Right renal pelvis (tissue), 4 donors: ENCODE measurements around the gene GATB. TPM values are rescaled to one million over a fixed set of nuclear protein-coding genes. Genes with fewer than 3 reads are reported as not detected.

Experiments
- DNase-seq, 4 donors: peaks; one replicate each; pipeline ENCODE4 v3.0.0-alpha.2; 2013; ENCODE audit warnings: low read depth in 4 of 4, low spot score in 3 of 4, missing footprints in 1 of 4
- polyA plus RNA-seq, 4 donors: library from polyadenylated mRNA; unstranded; fragments of 120-200 nt; gene quantifications; one replicate each; pipeline ENCODE4 v1.2.1, GENCODE V29; 2013; ENCODE audit not compliant: insufficient read length in 4 of 4

The GATB gene
- polyA plus RNA-seq, 4 donors: 31.0 to 35.1 (median 31.4) TPM

DNA sequence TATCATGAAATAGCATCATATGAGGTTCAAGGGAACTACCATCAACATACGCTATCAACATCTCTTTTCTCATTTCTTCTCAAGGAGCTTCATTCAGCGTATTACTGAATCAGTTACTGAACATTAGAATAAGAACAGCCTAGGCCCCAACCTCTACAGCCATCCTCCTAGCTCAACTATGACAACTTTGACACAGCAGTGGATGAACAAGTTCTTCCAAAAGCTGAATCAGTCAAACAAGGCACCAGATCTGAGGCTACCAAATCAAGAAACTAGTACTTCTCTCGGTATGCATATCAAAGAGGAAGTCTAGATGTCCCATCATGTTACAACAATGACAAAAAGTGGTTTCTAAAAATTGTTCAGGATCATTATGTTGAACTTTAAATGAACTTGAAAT is 57.4 kb downstream of the GATB start:
- DNase-seq: no peak

DNA sequence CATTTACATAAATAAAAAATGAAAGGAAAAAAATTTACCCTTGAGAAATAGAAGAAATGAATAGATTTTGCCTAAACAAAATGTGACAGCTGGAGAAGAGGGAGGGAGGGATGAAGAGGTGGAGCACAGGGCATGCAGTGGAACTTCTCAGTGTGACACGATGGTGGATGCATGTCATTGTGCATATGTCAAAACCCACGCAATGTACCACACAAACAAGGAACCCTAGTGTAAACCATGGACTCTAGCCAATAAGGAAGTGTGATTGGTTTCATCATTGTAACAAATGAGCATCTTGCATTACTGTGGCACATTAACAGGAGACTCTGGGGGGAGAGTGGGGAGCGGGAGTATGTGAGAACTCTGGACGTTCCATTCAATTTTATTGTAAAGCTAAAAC is 58.6 kb downstream of the GATB start:
- DNase-seq: no peak

GRCh38 chr4:151700566-151701316 is 60.1 kb downstream of the GATB start:
- no peak for DNase-seq

DNA sequence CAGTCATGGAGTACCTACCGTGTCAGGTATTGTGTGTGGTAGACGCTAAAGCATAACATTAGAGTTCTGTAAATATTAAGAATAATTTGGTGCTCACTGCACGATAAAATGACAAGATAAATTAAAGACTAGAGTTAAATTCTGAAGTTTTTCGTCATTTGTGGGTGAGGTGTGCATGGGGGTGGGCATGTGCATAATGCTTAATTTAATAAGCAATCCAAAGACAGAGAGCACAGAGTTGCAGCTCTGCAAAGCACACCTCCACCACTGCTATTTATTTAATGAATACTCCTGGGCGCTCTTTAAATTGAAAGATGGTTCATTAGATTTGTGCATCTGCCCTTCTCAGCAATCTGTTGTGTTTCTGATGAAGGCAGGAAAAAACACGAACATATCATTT is 62.6 kb downstream of the GATB start:
- no peak for DNase-seq

GRCh38 chr4:151694961-151695720 is 65.7 kb downstream of the GATB start:
- DNase-seq: no peak

- no peak for DNase-seq
These were observed 67.8 kb downstream of the GATB start for GRCh38 chr4:151692821-151693673.

GRCh38 chr4:151692443-151692782 is 68.4 kb downstream of the GATB start:
- DNase-seq: no peak

GRCh38 chr4:151691639-151692442 is 69.0 kb downstream of the GATB start:
- no peak for DNase-seq

DNA sequence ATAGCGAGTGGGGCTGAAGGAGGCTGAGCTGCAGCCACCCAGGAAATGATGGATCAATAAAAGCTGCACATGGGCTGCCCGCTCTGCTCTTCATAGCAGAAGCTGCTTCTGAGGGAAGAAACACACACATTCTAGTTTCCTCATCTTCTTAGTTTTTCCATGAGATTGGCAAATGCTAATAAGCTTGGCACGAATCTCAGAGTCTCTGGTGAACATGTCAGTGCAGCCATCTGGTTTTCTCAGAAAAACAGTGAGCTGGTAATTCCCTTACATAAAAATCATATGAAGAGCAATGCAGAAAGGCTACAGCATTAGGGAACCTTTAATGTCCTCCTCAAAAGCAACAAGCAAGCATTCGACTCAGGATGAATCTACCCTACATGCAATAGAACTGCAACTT is 69.9 kb downstream of the GATB start:
- DNase-seq: no peak

DNA sequence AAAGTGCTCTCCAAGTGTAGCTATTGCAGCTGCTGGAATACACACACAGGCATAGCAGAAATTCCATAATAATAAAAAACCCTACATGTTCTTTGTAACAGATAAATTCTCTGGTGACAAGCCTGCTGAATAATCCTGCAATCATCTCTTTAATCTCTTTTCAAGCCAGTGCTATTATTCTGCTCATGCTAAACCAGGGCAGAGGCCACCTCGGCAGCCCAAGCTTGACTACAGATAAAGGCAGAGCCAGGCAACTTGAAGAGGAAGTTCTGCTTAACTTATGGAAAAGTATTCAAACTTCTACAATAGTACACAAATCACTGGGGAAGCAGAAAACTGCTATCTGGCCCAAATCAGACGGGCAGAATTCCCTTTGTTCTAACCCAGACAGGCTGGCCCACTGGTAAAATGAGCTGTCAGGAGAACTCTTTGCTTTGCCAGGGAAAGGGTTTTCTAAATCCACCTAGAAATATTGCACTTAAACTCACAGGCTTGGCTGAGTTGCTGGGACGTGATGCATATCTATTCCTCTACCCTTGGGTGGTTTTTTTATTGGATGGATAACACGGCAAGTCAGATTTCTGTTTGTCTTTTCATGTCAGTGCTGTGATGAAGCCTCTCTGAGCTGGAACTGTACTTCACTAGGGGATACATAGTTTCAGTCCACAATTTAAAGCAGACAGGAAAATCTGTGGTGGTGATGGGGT is 70.5 kb downstream of the GATB start:
- DNase-seq: no peak

DNA sequence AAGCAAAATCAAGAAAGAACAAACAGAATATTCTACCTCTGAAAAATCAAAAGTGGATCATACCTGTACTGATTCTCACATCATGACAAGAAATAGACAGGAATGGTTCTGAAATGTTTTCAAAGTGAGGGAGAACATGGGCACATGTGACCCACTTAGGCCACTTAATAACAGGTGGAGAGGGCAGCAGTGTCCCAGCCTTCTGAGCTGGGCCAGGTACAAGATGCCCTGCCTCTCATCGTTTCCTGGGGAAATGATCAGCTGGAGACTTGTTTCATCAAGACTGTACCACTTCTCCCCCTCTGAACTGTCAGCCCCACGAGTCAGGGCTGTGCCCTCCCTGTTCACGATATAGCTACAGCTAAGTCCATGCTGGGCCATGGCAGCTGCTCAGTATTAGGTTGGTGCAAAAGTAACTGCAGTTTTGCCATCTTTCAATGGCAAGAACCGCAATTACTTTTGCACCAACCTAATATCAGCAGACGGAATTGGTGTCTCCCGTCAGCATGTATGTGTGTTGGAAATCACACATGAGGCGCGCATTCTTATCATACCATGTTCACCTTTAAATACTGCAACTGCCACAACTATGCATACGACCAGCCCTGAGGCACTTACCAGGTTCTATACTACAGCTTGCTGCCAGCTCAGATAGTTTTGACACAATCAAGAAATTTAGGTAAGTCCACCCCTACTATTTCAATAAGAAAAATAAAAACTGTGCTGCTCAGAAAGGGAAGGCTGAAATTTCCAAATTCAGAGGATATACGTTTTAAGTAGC is 71.4 kb downstream of the GATB start:
- DNase-seq: no peak

DNA sequence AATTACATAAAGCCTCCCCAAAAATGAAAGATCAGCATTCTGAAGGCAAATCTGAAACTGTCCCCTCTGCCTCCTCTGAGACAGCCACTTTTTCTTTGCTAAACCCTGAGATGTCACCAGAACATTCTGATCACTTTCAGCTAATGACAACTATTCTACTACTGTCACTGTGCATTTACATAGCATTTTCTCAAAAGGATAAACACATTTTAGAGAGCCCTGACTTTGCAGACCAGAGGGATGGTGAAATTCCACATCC is 72.1 kb downstream of the GATB start:
- no peak for DNase-seq

GRCh38 chr4:151688003-151688784 is 72.6 kb downstream of the GATB start:
- DNase-seq: no peak

DNA sequence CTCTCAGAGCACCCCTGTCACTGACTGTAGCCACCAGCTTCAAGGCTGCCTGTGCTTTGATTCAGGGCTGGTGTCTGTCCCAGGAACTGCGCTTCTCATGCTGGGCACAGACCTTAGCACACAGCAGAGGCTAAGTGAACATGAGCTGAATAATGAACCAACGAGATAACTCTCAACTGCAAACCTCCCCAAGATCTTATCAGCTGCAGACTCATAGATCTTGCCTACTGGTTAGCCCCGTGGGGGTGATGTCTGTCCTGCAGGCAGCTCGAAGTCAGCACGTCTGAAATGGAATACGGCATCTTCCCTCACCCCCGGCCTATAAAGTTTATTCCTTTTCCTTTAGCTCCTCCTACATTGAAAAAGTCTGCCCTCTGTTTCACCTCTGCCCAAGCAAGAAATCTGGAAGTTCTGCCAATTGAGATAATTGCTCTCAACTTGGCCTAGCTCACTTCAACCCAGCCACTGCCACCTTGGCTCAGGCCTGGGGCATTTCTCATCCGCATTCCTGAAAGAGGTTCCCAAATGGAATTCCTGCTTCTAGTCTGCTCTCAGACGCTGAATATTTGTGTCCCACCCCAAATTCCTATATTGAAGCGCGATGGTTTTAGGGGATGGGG is 73.7 kb downstream of the GATB start:
- no peak for DNase-seq

DNA sequence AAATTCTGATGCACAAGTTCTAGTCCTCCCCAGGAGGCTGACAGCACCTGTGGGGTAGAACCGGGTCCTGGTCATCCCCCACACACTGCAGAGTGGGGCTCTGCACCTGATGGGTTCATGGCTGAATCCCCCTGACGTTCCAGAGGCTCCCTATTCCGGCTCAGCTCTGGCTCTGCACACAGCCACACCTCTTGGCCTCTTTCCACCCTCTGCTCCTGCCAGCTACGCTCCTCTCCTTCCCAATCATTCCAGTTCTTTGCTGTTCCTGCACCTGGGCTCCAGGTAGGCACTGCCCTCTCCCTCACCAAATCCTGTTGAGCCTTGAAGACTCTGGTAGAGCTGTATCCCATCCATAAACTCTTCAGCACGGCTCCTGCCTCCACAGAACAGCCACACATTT is 75.5 kb downstream of the GATB start:
- no peak for DNase-seq

GRCh38 chr4:151681085-151681484 is 79.7 kb downstream of the GATB start:
- no peak for DNase-seq

DNA sequence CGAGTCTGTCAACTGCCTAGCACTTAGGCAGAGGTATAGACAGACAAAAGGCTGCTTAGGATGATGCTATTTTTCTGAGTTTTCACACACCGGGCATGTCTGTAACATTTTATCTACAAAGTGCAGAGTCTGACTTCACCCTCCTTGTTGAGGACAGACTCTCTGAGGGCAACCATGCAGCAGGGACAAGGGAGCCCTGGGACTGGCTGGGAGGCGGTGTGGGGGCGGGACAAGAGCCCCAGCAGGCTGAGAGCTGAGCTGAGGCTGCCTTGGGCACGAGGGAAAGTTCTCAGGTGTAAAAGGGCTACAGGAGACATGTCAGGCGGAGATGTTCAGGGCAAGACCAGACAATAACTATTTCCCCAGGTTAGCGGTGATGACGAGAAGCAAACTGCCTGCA is 81.6 kb downstream of the GATB start:
- DNase-seq: no peak
